ENCODE data around the gene GNAI3. TPM values are rescaled to one million over a fixed set of nuclear protein-coding genes. Genes with fewer than 3 reads are reported as not detected.

GNAI3 gene
- total and polyA plus RNA-seq, 8 donors = 6.4 to 11.5 (median 10.8) TPM

GRCh38 chr1:109514846-109515245 is 33.6 kb upstream of the GNAI3 start:
- peaks cover 0 to 2% of the 10 kb centered on the region in 2 donors for H3K27me3 ChIP-seq
- DNase-seq = no peak
- no peaks in the 10 kb centered on the region for H3K36me3 ChIP-seq
- H3K4me1 ChIP-seq = peaks cover 0 to 6% of the 10 kb centered on the region in 2 donors
- no peaks in the 10 kb centered on the region for H3K9me3 ChIP-seq
- no peak overlapping the region for H3K4me3 ChIP-seq
- no peak overlapping the region for H3K27ac ChIP-seq
- intact Hi-C loops (cut with DNase I) = no loop called here
- TF ChIP-seq CTCF (IDR thresholded peaks at IDR 0.05) = no peak
- ATAC-seq = peak; percentile 20

DNA sequence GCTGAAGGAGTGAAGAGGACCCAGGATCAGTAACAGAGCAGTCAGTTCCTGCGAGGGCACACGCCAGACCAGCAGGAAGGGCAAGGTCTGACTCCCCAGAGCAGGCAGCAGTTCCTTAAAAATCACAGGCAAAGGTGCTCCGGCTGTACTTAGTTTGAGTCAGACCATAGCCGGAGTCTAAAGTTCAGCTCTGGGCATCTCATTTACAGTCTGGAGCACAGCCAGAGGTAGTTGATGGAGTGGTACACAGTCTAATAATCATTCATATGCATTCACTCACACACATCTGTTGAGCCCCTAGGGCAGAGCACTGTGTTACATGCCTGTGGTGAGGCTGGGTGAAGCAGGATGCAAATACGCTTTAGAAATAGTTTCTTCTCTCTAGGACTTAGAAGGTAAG is 31.5 kb upstream of the GNAI3 start:
- DNase-seq = no peak
- no peaks in the 10 kb centered on the region for H3K4me1 ChIP-seq
- intact Hi-C loops (cut with DNase I) = no loop called here
- no peaks in the 10 kb centered on the region for H3K9me3 ChIP-seq
- no peak for TF ChIP-seq CTCF (IDR thresholded peaks at IDR 0.05)
- no peaks in the 10 kb centered on the region for H3K36me3 ChIP-seq
- H3K27me3 ChIP-seq = no peaks in the 10 kb centered on the region
- no peak overlapping the region for H3K4me3 ChIP-seq
- ATAC-seq = no peak
- no peak overlapping the region for H3K27ac ChIP-seq

- no peaks in the 10 kb centered on the region for H3K4me1 ChIP-seq
- TF ChIP-seq CTCF (IDR thresholded peaks at IDR 0.05) = no peak
Observed at GRCh38 chr1:109517337-109517736, 31.1 kb upstream of the GNAI3 start.

DNA sequence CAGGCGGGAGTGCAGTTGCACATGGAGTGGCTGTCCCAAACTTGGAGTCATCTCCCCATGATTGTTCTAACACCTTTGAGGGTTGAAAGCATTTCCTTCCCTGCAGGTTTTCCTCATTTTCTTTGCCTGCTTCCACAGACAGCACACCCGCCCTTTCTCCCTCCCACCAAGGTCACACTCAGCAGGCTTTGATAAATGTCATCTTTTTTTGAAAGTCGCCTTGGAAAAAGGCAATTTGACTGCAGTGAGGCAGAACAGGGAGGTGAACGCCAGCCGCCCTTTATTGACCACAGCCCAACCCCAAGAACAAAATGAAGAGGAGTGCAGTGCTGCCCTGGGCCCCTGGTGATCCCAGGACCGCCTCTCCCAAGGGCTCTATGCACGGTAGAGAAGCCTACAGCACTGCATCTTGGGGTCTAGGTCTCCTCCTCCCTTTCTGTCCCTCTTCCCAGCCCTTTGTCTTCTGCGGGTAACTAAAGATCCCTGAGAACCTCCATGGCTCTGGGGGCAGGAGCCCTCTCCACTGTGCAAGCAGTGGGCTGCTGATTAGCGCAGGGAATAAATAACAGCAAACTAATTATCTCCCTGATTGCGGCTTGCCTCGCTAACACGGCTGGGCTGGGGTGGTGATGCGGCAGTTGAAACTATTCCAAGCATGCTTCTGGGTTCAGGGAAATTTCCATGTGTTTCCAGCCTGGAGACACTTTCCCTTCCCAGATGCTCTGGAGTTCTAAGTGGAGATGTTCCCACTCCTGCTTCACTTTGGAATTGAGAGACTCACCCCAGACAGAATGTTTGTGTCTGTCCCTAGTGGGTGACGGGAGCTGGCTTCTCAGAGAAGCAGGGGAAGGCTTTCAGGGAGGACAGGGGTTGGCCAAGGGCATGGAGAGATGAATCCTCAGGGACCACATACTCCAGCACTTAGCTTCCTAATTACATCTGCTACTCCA is 27.1 kb upstream of the GNAI3 start:
- Histone ChIP-seq H3K27me3 (no peaks in the 10 kb centered on the region), H3K4me3 (no peak overlapping the region), H3K27ac (no peak overlapping the region), H3K4me1 (no peaks in the 10 kb centered on the region), H3K36me3 (no peaks in the 10 kb centered on the region), H3K9me3 (no peaks in the 10 kb centered on the region)
- DNase-seq (no peak), ATAC-seq (no peak)
- intact Hi-C loops (cut with DNase I) = no loop called here
- TF ChIP-seq CTCF (IDR thresholded peaks at IDR 0.05) = no peak

More at GRCh38 chr1:109517337-109517736, 31.1 kb upstream of the GNAI3 start:
- ATAC-seq = no peak
- H3K9me3 ChIP-seq = no peaks in the 10 kb centered on the region
- intact Hi-C loops (cut with DNase I) = no loop called here
- no peaks in the 10 kb centered on the region for H3K36me3 ChIP-seq
- no peak overlapping the region for H3K27ac ChIP-seq
- no peaks in the 10 kb centered on the region for H3K27me3 ChIP-seq
- no peak for DNase-seq
- no peak overlapping the region for H3K4me3 ChIP-seq

- no peak for ATAC-seq
- intact Hi-C loops (cut with DNase I) = no loop called here
- no peak for TF ChIP-seq CTCF (IDR thresholded peaks at IDR 0.05)
- Histone ChIP-seq H3K9me3 (no peaks in the 10 kb centered on the region), H3K4me3 (no peak overlapping the region), H3K27ac (no peak overlapping the region), H3K4me1 (no peaks in the 10 kb centered on the region), H3K27me3 (no peaks in the 10 kb centered on the region), H3K36me3 (no peaks in the 10 kb centered on the region)
- DNase-seq = no peak
Observed at GRCh38 chr1:109522026-109522425, 26.4 kb upstream of the GNAI3 start.
